Endothelial cell of hepatic sinusoid (primary cell): Measurements from ENCODE around the gene HMBS.

Experiments
- in situ Hi-C: cut with HindIII; loops from 2 replicates; pipeline ENCODE4 v1.10.0; 2017; ENCODE audit warnings: low sequenced_read_pairs

Gene HMBS

GRCh38 chr11:119117004-119117706, 32.5 kb downstream of the HMBS start:
- in situ Hi-C loops: no loop called here

- in situ Hi-C loops: no loop called here
These were observed 33.5 kb downstream of the HMBS start for GRCh38 chr11:119118227-119118626.

- in situ Hi-C loops: no loop called here
These were observed 34.3 kb downstream of the HMBS start for GRCh38 chr11:119118946-119119345.

- in situ Hi-C loops: no loop called here
These were observed 35.9 kb downstream of the HMBS start for GRCh38 chr11:119120639-119121007.

GRCh38 chr11:119121008-119121810, 36.5 kb downstream of the HMBS start, which contains the start of gene HINFP:
HINFP (plus strand) TSS chr11:119121580; CDS start chr11:119126945, 5,365 bp downstream.
- in situ Hi-C loops: no loop called here

GRCh38 chr11:119121811-119122124, 37.1 kb downstream of the HMBS start:
- in situ Hi-C loops: no loop called here

- in situ Hi-C loops: no loop called here
These were observed 41.1 kb downstream of the HMBS start for GRCh38 chr11:119125821-119126220.

- in situ Hi-C loops: no loop called here
These were observed 42.1 kb downstream of the HMBS start for GRCh38 chr11:119126675-119127268.

- in situ Hi-C loops: loop anchor here (10.0 kb wide), 2 partner anchors 114 to 174 kb away; no protein-coding TSS in a partner anchor
These were observed 46.0 kb downstream of the HMBS start for GRCh38 chr11:119130662-119131061.

- in situ Hi-C loops: loop anchor here (10.0 kb wide), 2 partner anchors 110 to 170 kb away; no protein-coding TSS in a partner anchor
These were observed 49.8 kb downstream of the HMBS start for GRCh38 chr11:119134389-119134978.

- in situ Hi-C loops: loop anchor here (10.0 kb wide), 2 partner anchors 106 to 166 kb away; no protein-coding TSS in a partner anchor
These were observed 54.6 kb downstream of the HMBS start for GRCh38 chr11:119139276-119139675.
